ENCODE measurements around the gene CTIF. TPM values are rescaled to one million over a fixed set of nuclear protein-coding genes. Genes with fewer than 3 reads are reported as not detected.

Gene CTIF
- total RNA-seq, 3 donors from 2014 or later = 13.2 to 50.3 (median 19.6) TPM

- ATAC-seq = no peak
- DNase-seq = no peak
- TF ChIP-seq, protein P1, sequence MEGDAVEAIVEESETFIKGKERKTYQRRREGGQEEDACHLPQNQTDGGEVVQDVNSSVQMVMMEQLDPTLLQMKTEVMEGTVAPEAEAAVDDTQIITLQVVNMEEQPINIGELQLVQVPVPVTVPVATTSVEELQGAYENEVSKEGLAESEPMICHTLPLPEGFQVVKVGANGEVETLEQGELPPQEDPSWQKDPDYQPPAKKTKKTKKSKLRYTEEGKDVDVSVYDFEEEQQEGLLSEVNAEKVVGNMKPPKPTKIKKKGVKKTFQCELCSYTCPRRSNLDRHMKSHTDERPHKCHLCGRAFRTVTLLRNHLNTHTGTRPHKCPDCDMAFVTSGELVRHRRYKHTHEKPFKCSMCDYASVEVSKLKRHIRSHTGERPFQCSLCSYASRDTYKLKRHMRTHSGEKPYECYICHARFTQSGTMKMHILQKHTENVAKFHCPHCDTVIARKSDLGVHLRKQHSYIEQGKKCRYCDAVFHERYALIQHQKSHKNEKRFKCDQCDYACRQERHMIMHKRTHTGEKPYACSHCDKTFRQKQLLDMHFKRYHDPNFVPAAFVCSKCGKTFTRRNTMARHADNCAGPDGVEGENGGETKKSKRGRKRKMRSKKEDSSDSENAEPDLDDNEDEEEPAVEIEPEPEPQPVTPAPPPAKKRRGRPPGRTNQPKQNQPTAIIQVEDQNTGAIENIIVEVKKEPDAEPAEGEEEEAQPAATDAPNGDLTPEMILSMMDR (IDR thresholded peaks at IDR 0.05) = no peak
- intact Hi-C loops (cut with DNase I, micrococcal nuclease) = no loop called here
- Histone ChIP-seq H3K36me3 (ENCODE audit: low read depth) (no peaks in the 10 kb centered on the region), H3K4me1 (ENCODE audit: low read depth) (no peaks in the 10 kb centered on the region), H3K9me3 (no peaks in the 10 kb centered on the region), H3K4me3 (no peak overlapping the region)
Measured at GRCh38 chr18:48629730-48630324, 91.0 kb downstream of the CTIF start.

- no peaks in the 10 kb centered on the region for H3K9me3 ChIP-seq
- TF ChIP-seq, protein P1 (IDR thresholded peaks at IDR 0.05) = no peak
- no peak for ATAC-seq
- no peaks in the 10 kb centered on the region for H3K36me3 ChIP-seq (ENCODE audit: low read depth)
- no peaks in the 10 kb centered on the region for H3K4me1 ChIP-seq (ENCODE audit: low read depth)
- no peak overlapping the region for H3K4me3 ChIP-seq
- DNase-seq = no peak
- intact Hi-C loops (cut with DNase I, micrococcal nuclease) = no loop called here
Measured at GRCh38 chr18:48631851-48632250, 93.0 kb downstream of the CTIF start.

DNA sequence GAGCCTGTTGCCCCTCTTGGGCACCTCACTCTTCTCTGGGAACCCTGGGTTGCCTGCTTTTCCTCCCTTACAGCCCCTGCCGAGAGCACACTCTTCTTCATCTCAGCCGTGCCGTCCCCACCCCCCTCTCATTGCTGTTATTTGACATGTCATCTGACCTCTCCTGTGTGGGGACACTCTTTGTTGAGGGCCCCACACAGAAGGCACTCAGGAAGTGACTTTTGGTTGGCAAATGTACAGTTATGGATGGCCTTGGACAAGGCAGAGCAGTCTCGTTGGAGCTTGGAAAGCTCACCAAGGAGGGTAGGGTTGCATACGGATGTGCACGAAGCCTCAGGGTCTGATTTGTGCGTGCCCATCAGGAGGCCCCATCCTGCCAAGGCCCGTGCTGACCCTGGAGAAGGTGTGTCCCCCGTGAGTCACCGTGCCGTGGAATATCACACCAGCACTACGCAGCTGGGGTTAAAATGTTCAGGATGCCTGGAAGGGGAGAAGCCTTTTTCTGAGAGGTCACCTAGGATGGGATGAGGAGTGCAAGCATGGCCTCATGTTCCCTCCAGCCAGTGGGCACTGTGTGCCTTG lies 93.9 kb downstream of the CTIF start:
- no peaks in the 10 kb centered on the region for H3K36me3 ChIP-seq (ENCODE audit: low read depth)
- TF ChIP-seq, protein P1 (IDR thresholded peaks at IDR 0.05) = no peak
- intact Hi-C loops (cut with DNase I, micrococcal nuclease) = no loop called here
- ATAC-seq = no peak
- DNase-seq = no peak
- no peak overlapping the region for H3K4me3 ChIP-seq
- H3K4me1 ChIP-seq (ENCODE audit: low read depth) = no peaks in the 10 kb centered on the region
- H3K9me3 ChIP-seq = no peaks in the 10 kb centered on the region

GRCh38 chr18:48634491-48634890 lies 95.7 kb downstream of the CTIF start:
- no peaks in the 10 kb centered on the region for H3K9me3 ChIP-seq
- no peak for ATAC-seq
- DNase-seq = no peak
- no peak overlapping the region for H3K4me3 ChIP-seq
- no peaks in the 10 kb centered on the region for H3K36me3 ChIP-seq (ENCODE audit: low read depth)
- intact Hi-C loops (cut with DNase I, micrococcal nuclease) = no loop called here
- H3K4me1 ChIP-seq (ENCODE audit: low read depth) = no peaks in the 10 kb centered on the region
- TF ChIP-seq, protein P1 (IDR thresholded peaks at IDR 0.05) = no peak

DNA sequence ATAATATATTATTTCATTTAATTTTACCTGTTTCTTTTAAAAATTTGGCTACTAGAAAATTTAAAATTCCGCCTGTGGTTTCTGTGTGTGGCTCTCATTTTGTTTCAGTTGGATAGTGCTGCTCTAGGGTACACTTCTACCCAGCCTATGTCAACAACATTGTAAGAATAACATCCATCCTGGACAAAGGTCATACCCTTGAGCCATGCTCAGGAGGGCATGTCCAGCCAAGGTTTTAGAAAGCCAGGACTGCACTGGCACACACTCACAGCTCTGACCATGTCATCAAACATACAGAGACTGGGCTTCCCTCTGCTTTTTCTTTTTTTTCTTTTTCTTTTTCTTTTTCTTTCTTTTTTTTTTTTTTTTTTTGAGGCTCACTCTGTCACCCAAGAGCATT lies 96.1 kb downstream of the CTIF start:
- ATAC-seq = no peak
- no peaks in the 10 kb centered on the region for H3K4me1 ChIP-seq (ENCODE audit: low read depth)
- no peaks in the 10 kb centered on the region for H3K36me3 ChIP-seq (ENCODE audit: low read depth)
- intact Hi-C loops (cut with DNase I, micrococcal nuclease) = no loop called here
- TF ChIP-seq, protein P1 (IDR thresholded peaks at IDR 0.05) = no peak
- DNase-seq = no peak
- H3K4me3 ChIP-seq = no peak overlapping the region
- H3K9me3 ChIP-seq = no peaks in the 10 kb centered on the region

Measured in mucosa of descending colon (tissue), 3 donors.